Measurements from ENCODE around the gene BIN1. TPM values are rescaled to one million over a fixed set of nuclear protein-coding genes. Genes with fewer than 3 reads are reported as not detected.

Gene BIN1
- total and polyA plus RNA-seq, 8 donors: 13.3 to 21.3 (median 16.2) TPM

- no peaks in the 10 kb centered on the region for H3K4me1 ChIP-seq
- FAIRE-seq: no peak
- no peak for TF ChIP-seq CTCF (IDR thresholded peaks at IDR 0.05)
- ATAC-seq: no peak
- 81 to 82% methylated on average over 5 of the region's 5 CpGs for whole genome bisulfite sequencing, 2 donors
- intact Hi-C loops (cut with DNase I): no loop called here
- H3K36me3 ChIP-seq: no peaks in the 10 kb centered on the region
- H3K27me3 ChIP-seq: no peaks in the 10 kb centered on the region
- DNase-seq: no peak
- no peak overlapping the region for H3K4me3 ChIP-seq
- no peak overlapping the region for H3K27ac ChIP-seq
- H3K9me3 ChIP-seq: no peaks in the 10 kb centered on the region
Measured at GRCh38 chr2:127000937-127001336, 106.0 kb downstream of the BIN1 start.

- H3K4me3 ChIP-seq: no peak overlapping the region
- H3K4me1 ChIP-seq: no peaks in the 10 kb centered on the region
- H3K27ac ChIP-seq: no peak overlapping the region
- intact Hi-C loops (cut with DNase I): no loop called here
- no peaks in the 10 kb centered on the region for H3K27me3 ChIP-seq
- 72 to 80% methylated on average over 3 of the region's 3 CpGs for WGBS, 2 donors
- ATAC-seq (no peak), FAIRE-seq (no peak), DNase-seq (no peak)
- H3K9me3 ChIP-seq: no peaks in the 10 kb centered on the region
- no peak for TF ChIP-seq CTCF (IDR thresholded peaks at IDR 0.05)
- no peaks in the 10 kb centered on the region for H3K36me3 ChIP-seq
Measured at GRCh38 chr2:127000194-127000593, 106.8 kb downstream of the BIN1 start.

GRCh38 chr2:126999106-126999756 is 107.7 kb downstream of the BIN1 start:
- DNase-seq: no peak
- WGBS, 2 donors: 72 to 80% methylated on average over 5 of the region's 5 CpGs
- no peak for TF ChIP-seq CTCF (IDR thresholded peaks at IDR 0.05)
- Histone ChIP-seq H3K27me3 (no peaks in the 10 kb centered on the region), H3K27ac (no peak overlapping the region), H3K9me3 (no peaks in the 10 kb centered on the region), H3K4me3 (no peak overlapping the region), H3K4me1 (no peaks in the 10 kb centered on the region), H3K36me3 (no peaks in the 10 kb centered on the region)
- ATAC-seq: no peak
- intact Hi-C loops (cut with DNase I): no loop called here
- no peak for FAIRE-seq

- FAIRE-seq (no peak), ATAC-seq (no peak), DNase-seq (no peak)
- intact Hi-C loops (cut with DNase I): no loop called here
- TF ChIP-seq CTCF (IDR thresholded peaks at IDR 0.05): no peak
- H3K9me3 ChIP-seq: no peaks in the 10 kb centered on the region
- no peak overlapping the region for H3K4me3 ChIP-seq
- H3K27me3 ChIP-seq: no peaks in the 10 kb centered on the region
- H3K27ac ChIP-seq: no peak overlapping the region
- H3K36me3 ChIP-seq: no peaks in the 10 kb centered on the region
- no peaks in the 10 kb centered on the region for H3K4me1 ChIP-seq
Measured at GRCh38 chr2:126998486-126998885, 108.5 kb downstream of the BIN1 start.

Other genes with a start within 250 kb of the BIN1 start
- not detected for gene TEX51, start 208.3 kb downstream of the BIN1 start, total RNA-seq
- gene TEX51, start 208.3 kb downstream of the BIN1 start, polyA plus RNA-seq: not detected
- gene CYP27C1, start 113.1 kb upstream of the BIN1 start, total RNA-seq: under 1 TPM in 3 of 6 donors, not detected in 3; 0.03 to 0.09 (median 0.03) TPM
- under 1 TPM; 0.02 to 0.04 TPM for gene CYP27C1, start 113.1 kb upstream of the BIN1 start, polyA plus RNA-seq
- gene ERCC3, start 187.0 kb upstream of the BIN1 start, total RNA-seq: 10 to 100 TPM; 12.9 to 22.3 (median 16.8) TPM
- 10 to 100 TPM; 18.7 to 33.0 TPM for gene ERCC3, start 187.0 kb upstream of the BIN1 start, polyA plus RNA-seq